ENCODE results near the gene UBE2S. TPM values are rescaled to one million over a fixed set of nuclear protein-coding genes. Genes with fewer than 3 reads are reported as not detected.
"Not testable (repeated sequence)": the region's sequence is repeated elsewhere in the genome, so short reads cannot be mapped to it uniquely, and the experiment has no call there.

UBE2S gene
- total RNA-seq, 1 donor from 2014 or later, result 224 TPM

DNA sequence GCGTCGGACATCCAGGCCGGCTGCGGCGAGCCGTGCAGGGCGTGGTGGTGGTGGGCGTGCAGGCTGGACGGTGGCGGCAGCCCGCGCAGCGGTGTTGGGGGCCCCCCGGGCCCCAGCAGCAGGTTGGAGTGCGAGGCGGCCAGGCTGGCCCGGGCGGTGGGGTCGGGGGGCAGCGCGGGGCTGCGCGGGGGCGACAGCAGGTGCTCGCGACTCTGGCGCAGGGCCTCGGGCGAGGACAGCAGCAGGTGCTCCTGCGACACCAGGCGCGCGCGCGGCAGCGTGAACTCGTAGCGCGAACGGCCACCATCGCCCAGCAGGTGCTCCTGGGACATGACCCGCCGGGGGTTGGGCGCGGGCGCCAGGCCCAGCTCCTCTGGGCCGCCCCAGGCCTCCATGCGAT lies 25.7 kb upstream of the UBE2S start:
- Mint-ChIP-seq H3K4me3 (no peak overlapping the region), H3K9me3 (no peaks in the 10 kb centered on the region)

DNA sequence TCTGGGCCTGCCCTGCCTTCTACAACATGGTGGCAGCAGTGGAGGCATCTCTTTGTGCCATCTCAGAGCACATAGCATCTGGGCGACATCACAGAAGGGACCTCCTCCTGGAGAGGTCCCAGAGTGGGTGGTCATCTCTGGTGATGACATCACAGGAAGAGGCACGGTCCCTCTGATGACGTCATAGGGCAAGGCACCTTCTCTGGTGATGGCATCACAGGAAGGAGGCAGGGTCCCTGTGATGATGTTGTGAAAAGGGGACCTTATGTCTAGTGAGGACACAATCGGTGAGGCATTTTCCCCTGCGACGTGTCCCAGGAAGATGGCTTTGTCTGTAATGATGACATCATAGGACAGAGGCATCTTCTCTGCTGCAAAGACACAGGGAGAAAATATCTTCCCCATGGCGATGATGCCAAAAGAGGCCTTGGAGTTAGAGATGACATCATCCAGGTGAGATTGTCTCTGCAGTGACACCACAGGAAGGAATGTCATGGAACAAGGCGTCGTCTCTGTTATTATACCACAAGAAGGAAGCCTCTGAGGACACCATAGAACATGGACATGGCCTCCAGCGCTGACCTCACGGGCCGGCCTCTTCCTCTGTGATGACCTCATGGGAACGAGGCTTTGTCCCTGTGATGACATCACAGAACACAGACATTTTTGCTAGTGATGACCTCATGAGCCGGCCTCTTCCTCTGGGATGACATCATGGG lies 24.8 kb upstream of the UBE2S start:
- no peak overlapping the region for H3K4me3 Mint-ChIP-seq
- H3K36me3 Mint-ChIP-seq (ENCODE audit: low read depth), result no peaks in the 10 kb centered on the region
- no peaks in the 10 kb centered on the region for H3K9me3 Mint-ChIP-seq
- peaks cover 7% of the 10 kb centered on the region for H3K4me1 Mint-ChIP-seq (ENCODE audit: low read depth)
- DNase-seq (ENCODE audit: low spot score), result no peak
- peaks cover 6% of the 10 kb centered on the region for H3K27me3 Mint-ChIP-seq (ENCODE audit: insufficient read depth)
- no peak overlapping the region for H3K27ac Mint-ChIP-seq
- intact Hi-C loops (cut with micrococcal nuclease), result no loop called here

More for the DNA sequence above, 25.7 kb upstream of the UBE2S start:
- H3K27ac Mint-ChIP-seq, result no peak overlapping the region
- peaks cover 6% of the 10 kb centered on the region for H3K27me3 Mint-ChIP-seq (ENCODE audit: insufficient read depth)
- intact Hi-C loops (cut with micrococcal nuclease), result no loop called here
- H3K4me1 Mint-ChIP-seq (ENCODE audit: low read depth), result peaks cover 7% of the 10 kb centered on the region
- no peaks in the 10 kb centered on the region for H3K36me3 Mint-ChIP-seq (ENCODE audit: low read depth)
- no peak for DNase-seq (ENCODE audit: low spot score)

DNA sequence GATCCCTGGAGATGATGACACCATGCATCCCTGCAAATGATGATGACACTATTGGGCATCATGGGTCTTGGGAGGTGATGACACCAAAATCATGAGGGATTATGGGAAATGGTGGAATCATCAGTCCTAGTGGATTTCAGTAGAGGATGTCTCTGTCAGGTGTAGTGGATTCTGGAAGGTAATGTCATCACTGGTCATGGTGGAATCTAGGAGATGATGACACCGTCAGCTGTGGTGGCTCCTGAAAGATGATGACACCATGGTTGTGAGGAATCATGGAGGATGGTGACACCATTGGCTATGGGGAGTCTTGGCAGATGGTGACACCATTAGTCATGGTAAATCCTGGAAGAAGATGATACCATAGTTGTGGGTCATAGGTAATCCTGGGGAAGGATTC lies 23.6 kb upstream of the UBE2S start:
- H3K4me3 Mint-ChIP-seq, result no peak overlapping the region
- no peaks in the 10 kb centered on the region for H3K36me3 Mint-ChIP-seq (ENCODE audit: low read depth)
- no peaks in the 10 kb centered on the region for H3K9me3 Mint-ChIP-seq
- H3K27me3 Mint-ChIP-seq (ENCODE audit: insufficient read depth), result peaks cover 2% of the 10 kb centered on the region
- no peak overlapping the region for H3K27ac Mint-ChIP-seq
- H3K4me1 Mint-ChIP-seq (ENCODE audit: low read depth), result no peaks in the 10 kb centered on the region
- DNase-seq (ENCODE audit: low spot score), result no peak
- intact Hi-C loops (cut with micrococcal nuclease), result no loop called here

GRCh38 chr19:55426042-55426441 lies 18.5 kb upstream of the UBE2S start:
- Mint-ChIP-seq H3K4me3 (no peak overlapping the region), H3K27ac (no peak overlapping the region), H3K36me3 (ENCODE audit: low read depth) (no peaks in the 10 kb centered on the region), H3K27me3 (ENCODE audit: insufficient read depth) (peaks cover 13% of the 10 kb centered on the region), H3K9me3 (no peaks in the 10 kb centered on the region), H3K4me1 (ENCODE audit: low read depth) (peaks cover 7% of the 10 kb centered on the region)
- no peak for DNase-seq (ENCODE audit: low spot score)
- intact Hi-C loops (cut with micrococcal nuclease), result no loop called here

- Mint-ChIP-seq H3K9me3 (no peaks in the 10 kb centered on the region), H3K27me3 (ENCODE audit: insufficient read depth) (peaks cover 12% of the 10 kb centered on the region), H3K4me1 (ENCODE audit: low read depth) (peaks cover 8% of the 10 kb centered on the region), H3K4me3 (no peak overlapping the region), H3K27ac (no peak overlapping the region), H3K36me3 (ENCODE audit: low read depth) (no peaks in the 10 kb centered on the region)
- intact Hi-C loops (cut with micrococcal nuclease), result no loop called here
- no peak for DNase-seq (ENCODE audit: low spot score)
Measured at GRCh38 chr19:55424518-55424917, 16.9 kb upstream of the UBE2S start.

GRCh38 chr19:55423225-55424005 lies 15.8 kb upstream of the UBE2S start:
- intact Hi-C loops (cut with micrococcal nuclease), result no loop called here
- no peaks in the 10 kb centered on the region for H3K9me3 Mint-ChIP-seq
- H3K27ac Mint-ChIP-seq, result no peak overlapping the region
- H3K4me1 Mint-ChIP-seq (ENCODE audit: low read depth), result peaks cover 8% of the 10 kb centered on the region
- no peak overlapping the region for H3K4me3 Mint-ChIP-seq
- DNase-seq (ENCODE audit: low spot score), result no peak
- H3K27me3 Mint-ChIP-seq (ENCODE audit: insufficient read depth), result peaks cover 12% of the 10 kb centered on the region
- H3K36me3 Mint-ChIP-seq (ENCODE audit: low read depth), result no peaks in the 10 kb centered on the region

DNA sequence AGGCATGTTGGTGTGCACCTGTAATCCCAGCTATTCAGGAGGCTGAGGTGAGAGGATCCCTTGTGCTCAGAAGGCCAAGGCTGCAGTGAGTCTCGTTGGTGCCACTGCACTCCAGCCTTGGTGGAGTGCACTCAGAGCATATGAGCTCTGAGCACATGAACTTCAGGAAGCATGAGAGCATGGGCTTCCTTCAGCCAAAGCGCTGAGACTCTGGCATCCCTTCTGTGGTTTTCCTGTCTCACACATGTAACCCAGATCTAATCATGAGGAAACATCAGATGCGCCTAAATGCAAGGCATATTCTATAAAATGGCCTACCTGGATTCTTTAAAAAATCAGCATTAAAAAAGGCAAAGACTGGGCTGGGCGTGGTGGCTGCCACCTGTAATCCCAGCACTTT lies 13.7 kb upstream of the UBE2S start:
- H3K4me3 Mint-ChIP-seq; H3K36me3 Mint-ChIP-seq (ENCODE audit: low read depth); H3K27ac Mint-ChIP-seq; intact Hi-C loops (cut with micrococcal nuclease); DNase-seq (ENCODE audit: low spot score); H3K4me1 Mint-ChIP-seq (ENCODE audit: low read depth); H3K9me3 Mint-ChIP-seq: not testable (repeated sequence)
- H3K27me3 Mint-ChIP-seq (ENCODE audit: insufficient read depth), result peaks cover 12% of the 10 kb centered on the region

DNA sequence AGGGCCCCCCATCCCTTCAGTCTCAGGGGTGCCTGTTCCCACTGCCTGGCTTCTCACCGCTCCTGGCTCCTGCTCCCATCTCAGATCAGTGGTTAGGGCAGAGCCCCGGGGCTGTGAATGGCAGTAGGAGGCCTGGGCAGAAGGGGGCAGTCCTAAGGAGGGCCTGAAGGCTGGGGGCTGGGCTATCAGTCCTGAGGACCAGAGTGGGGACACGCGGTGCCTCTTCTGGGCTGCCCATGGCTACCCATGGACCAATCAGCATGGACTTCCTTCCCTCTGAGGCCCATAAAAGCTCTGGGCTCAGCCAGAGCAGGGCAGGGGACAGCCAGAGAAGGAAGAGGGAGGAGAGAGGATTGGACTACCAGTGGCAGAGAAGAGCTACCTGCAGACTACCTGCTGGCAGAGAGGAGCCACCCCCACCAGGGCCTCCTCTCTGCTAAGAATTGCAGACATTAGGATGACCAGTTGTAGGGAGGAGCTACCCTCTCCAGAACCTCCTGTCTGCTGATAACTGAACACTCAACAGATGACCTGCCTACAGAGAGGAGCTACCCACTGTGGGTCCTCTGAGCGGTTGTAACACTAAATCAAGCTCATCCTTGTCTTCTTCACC lies 12.1 kb upstream of the UBE2S start:
- H3K36me3 Mint-ChIP-seq (ENCODE audit: low read depth), result no peaks in the 10 kb centered on the region
- intact Hi-C loops (cut with micrococcal nuclease), result loop anchor here (5.0 kb wide), 1 partner anchor 207 kb away; no protein-coding TSS in a partner anchor
- H3K27ac Mint-ChIP-seq, result no peak overlapping the region
- H3K4me1 Mint-ChIP-seq (ENCODE audit: low read depth), result peaks cover 8% of the 10 kb centered on the region
- H3K27me3 Mint-ChIP-seq (ENCODE audit: insufficient read depth), result peaks cover 15% of the 10 kb centered on the region
- H3K4me3 Mint-ChIP-seq, result no peak overlapping the region
- DNase-seq (ENCODE audit: low spot score), result no peak
- no peaks in the 10 kb centered on the region for H3K9me3 Mint-ChIP-seq

DNA sequence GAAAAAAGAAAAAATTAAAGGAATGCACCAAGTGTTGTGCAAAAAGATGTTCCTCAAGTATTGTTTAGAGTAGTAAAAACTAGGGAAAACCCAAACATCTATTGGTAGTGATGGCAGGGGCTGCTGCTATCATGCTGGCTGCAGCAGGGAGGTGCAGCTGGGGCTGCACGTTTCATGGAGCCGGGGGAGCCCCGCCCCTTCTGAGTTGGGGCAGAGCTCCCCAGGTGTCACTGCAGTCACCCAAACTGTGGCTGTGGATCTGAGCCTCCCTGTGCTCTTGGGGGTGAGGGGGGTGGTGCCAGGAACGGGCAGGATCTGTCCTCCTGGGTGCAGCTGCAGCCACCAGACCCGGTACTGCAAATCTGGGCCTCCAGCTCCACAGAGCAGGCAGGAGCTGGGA lies 11.5 kb upstream of the UBE2S start:
- Mint-ChIP-seq H3K27me3 (ENCODE audit: insufficient read depth) (peaks cover 16% of the 10 kb centered on the region), H3K36me3 (ENCODE audit: low read depth) (no peaks in the 10 kb centered on the region), H3K9me3 (no peaks in the 10 kb centered on the region), H3K4me3 (no peak overlapping the region), H3K27ac (no peak overlapping the region), H3K4me1 (ENCODE audit: low read depth) (peaks cover 8% of the 10 kb centered on the region)
- intact Hi-C loops (cut with micrococcal nuclease), result loop anchor here (5.0 kb wide), 1 partner anchor 207 kb away; no protein-coding TSS in a partner anchor
- DNase-seq (ENCODE audit: low spot score), result no peak

DNA sequence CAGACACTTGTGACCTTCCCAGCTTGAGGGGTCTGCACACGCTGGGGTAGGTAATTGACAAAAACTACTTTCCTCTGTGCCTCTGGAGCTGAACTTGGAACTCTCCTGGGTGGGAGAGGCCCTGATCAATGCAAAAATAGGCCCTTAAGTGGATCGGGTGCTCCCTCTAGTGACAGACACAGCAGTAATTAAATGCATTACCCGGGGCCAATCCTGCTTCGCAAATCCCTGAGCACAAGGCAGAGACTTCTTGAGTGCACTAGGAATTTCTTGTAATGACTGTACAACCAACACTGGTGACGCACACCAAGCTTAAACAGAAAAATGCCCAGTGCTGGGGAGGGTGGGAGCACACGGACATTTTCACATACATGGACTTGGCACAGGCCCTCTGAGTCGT lies 10.6 kb upstream of the UBE2S start:
- peaks cover 13% of the 10 kb centered on the region for H3K27me3 Mint-ChIP-seq (ENCODE audit: insufficient read depth)

GRCh38 chr19:55410168-55410567 lies 2.6 kb upstream of the UBE2S start:
- Mint-ChIP-seq H3K9me3 (peaks cover 13% of the 10 kb centered on the region), H3K27me3 (ENCODE audit: insufficient read depth) (peaks cover 10% of the 10 kb centered on the region), H3K4me3 (no peak overlapping the region), H3K27ac (no peak overlapping the region), H3K4me1 (ENCODE audit: low read depth) (peaks cover 26% of the 10 kb centered on the region), H3K36me3 (ENCODE audit: low read depth) (peaks cover 25% of the 10 kb centered on the region)
- DNase-seq (ENCODE audit: low spot score), result no peak
- intact Hi-C loops (cut with micrococcal nuclease), result no loop called here

More for the DNA sequence above, 10.6 kb upstream of the UBE2S start:
- no peaks in the 10 kb centered on the region for H3K9me3 Mint-ChIP-seq
- DNase-seq (ENCODE audit: low spot score), result peak; percentile 37
- no peak overlapping the region for H3K27ac Mint-ChIP-seq
- intact Hi-C loops (cut with micrococcal nuclease), result loop anchor here (1.0 to 5.0 kb wide), 4 partner anchors 116 to 277 kb away; no protein-coding TSS in a partner anchor
- H3K4me3 Mint-ChIP-seq, result no peak overlapping the region
- H3K4me1 Mint-ChIP-seq (ENCODE audit: low read depth), result peaks cover 8% of the 10 kb centered on the region
- no peaks in the 10 kb centered on the region for H3K36me3 Mint-ChIP-seq (ENCODE audit: low read depth)

GRCh38 chr19:55409179-55409578 lies 1.6 kb upstream of the UBE2S start:
- H3K27ac Mint-ChIP-seq, result peak overlapping the region; percentile 71
- H3K4me3 Mint-ChIP-seq, result peak overlapping the region; percentile 93
- peaks cover 13% of the 10 kb centered on the region for H3K9me3 Mint-ChIP-seq
- DNase-seq (ENCODE audit: low spot score); H3K27me3 Mint-ChIP-seq (ENCODE audit: insufficient read depth): not testable (repeated sequence)
- peaks cover 26% of the 10 kb centered on the region for H3K4me1 Mint-ChIP-seq (ENCODE audit: low read depth)
- intact Hi-C loops (cut with micrococcal nuclease), result loop anchor here (5.0 kb wide), 2 partner anchors 233 to 327 kb away; partner anchors contain the start of genes ZNF580 and ZNF581
- H3K36me3 Mint-ChIP-seq (ENCODE audit: low read depth), result peaks cover 25% of the 10 kb centered on the region

DNA sequence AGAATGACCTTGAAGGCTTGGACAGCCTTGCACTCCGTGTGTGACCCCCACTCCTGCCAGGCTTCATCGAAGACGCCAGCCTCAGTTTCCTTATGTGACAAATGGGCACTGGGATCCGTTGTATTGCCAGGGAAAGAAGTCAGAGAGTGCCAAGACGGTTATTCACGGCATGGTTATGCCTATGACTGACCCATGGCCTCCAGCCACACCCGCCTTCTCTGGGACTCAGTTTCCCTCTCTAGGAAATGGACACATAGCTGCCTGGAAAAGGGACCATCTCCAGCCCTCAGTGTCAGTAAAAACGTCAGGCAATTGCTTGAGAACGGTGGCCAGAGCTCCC lies 915 bp upstream of the UBE2S start:
- H3K4me3 Mint-ChIP-seq, result peak overlapping the region; percentile 93
- H3K9me3 Mint-ChIP-seq, result peaks cover 13% of the 10 kb centered on the region
- DNase-seq (ENCODE audit: low spot score), result no peak
- H3K36me3 Mint-ChIP-seq (ENCODE audit: low read depth), result peaks cover 29% of the 10 kb centered on the region
- intact Hi-C loops (cut with micrococcal nuclease), result loop anchor here (1.0 to 5.0 kb wide), 12 partner anchors 23 to 959 kb away; partner anchors contain the start of genes FIZ1, HSPBP1, ISOC2 and KMT5C
- peak overlapping the region; percentile 97 for H3K27ac Mint-ChIP-seq
- peaks cover 6% of the 10 kb centered on the region for H3K27me3 Mint-ChIP-seq (ENCODE audit: insufficient read depth)
- peaks cover 26% of the 10 kb centered on the region for H3K4me1 Mint-ChIP-seq (ENCODE audit: low read depth)
